ENCODE results near the gene MMADHC. TPM values are rescaled to one million over a fixed set of nuclear protein-coding genes. Genes with fewer than 3 reads are reported as not detected.

The MMADHC gene
- total and polyA plus RNA-seq, 2 donors from 2014 or later = 77.1 to 84.8 TPM

- intact Hi-C loops (cut with DNase I) = no loop called here
- Histone ChIP-seq H3K9ac (ENCODE audit: low read length in 3 of 3) (no peak overlapping the region), H3K4me3 (ENCODE audit: low read length in 3 of 3) (no peak overlapping the region), H3K9me3 (ENCODE audit: control insufficient read depth in 2 of 3, insufficient read depth in 1 of 3, low read length in 3 of 3) (no peaks in the 10 kb centered on the region), H3K27me3 (ENCODE audit: control insufficient read depth, insufficient read depth, low read length) (no peaks in the 10 kb centered on the region), H3K36me3 (ENCODE audit: control insufficient read depth in 2 of 3, insufficient read depth in 3 of 3, low read length in 3 of 3) (no peaks in the 10 kb centered on the region), H3K27ac (ENCODE audit: low read depth in 2 of 2, low read length in 2 of 2) (no peak overlapping the region), H3K4me1 (ENCODE audit: control insufficient read depth in 2 of 3, insufficient read depth in 2 of 3, low read depth in 1 of 3, low read length in 3 of 3) (no peaks in the 10 kb centered on the region)
- FAIRE-seq = no peak
- TF ChIP-seq CTCF (IDR thresholded peaks at IDR 0.05; ENCODE audit: borderline replicate concordance, extremely low read depth, insufficient read depth) = no peak
- DNase-seq = no peak
These were observed 26.1 kb upstream of the MMADHC start for GRCh38 chr2:149613704-149614103.

GRCh38 chr2:149612122-149612521, 24.5 kb upstream of the MMADHC start:
- H3K27me3 ChIP-seq (ENCODE audit: control insufficient read depth, insufficient read depth, low read length) = no peaks in the 10 kb centered on the region
- FAIRE-seq (no peak), DNase-seq (peak in 1 of 5 donors; percentile 24)
- TF ChIP-seq CTCF (IDR thresholded peaks at IDR 0.05; ENCODE audit: borderline replicate concordance, extremely low read depth, insufficient read depth) = no peak
- H3K4me1 ChIP-seq (ENCODE audit: control insufficient read depth in 2 of 3, insufficient read depth in 2 of 3, low read depth in 1 of 3, low read length in 3 of 3) = no peaks in the 10 kb centered on the region
- H3K36me3 ChIP-seq (ENCODE audit: control insufficient read depth in 2 of 3, insufficient read depth in 3 of 3, low read length in 3 of 3) = no peaks in the 10 kb centered on the region
- H3K9me3 ChIP-seq (ENCODE audit: control insufficient read depth in 2 of 3, insufficient read depth in 1 of 3, low read length in 3 of 3) = no peaks in the 10 kb centered on the region
- no peak overlapping the region for H3K27ac ChIP-seq (ENCODE audit: low read depth in 2 of 2, low read length in 2 of 2)
- H3K9ac ChIP-seq (ENCODE audit: low read length in 3 of 3) = no peak overlapping the region
- H3K4me3 ChIP-seq (ENCODE audit: low read length in 3 of 3) = no peak overlapping the region
- intact Hi-C loops (cut with DNase I) = no loop called here

- Histone ChIP-seq H3K9me3 (ENCODE audit: control insufficient read depth in 2 of 3, insufficient read depth in 1 of 3, low read length in 3 of 3) (no peaks in the 10 kb centered on the region), H3K9ac (ENCODE audit: low read length in 3 of 3) (no peak overlapping the region), H3K36me3 (ENCODE audit: control insufficient read depth in 2 of 3, insufficient read depth in 3 of 3, low read length in 3 of 3) (no peaks in the 10 kb centered on the region), H3K27ac (ENCODE audit: low read depth in 2 of 2, low read length in 2 of 2) (no peak overlapping the region), H3K4me3 (ENCODE audit: low read length in 3 of 3) (no peak overlapping the region), H3K27me3 (ENCODE audit: control insufficient read depth, insufficient read depth, low read length) (no peaks in the 10 kb centered on the region), H3K4me1 (ENCODE audit: control insufficient read depth in 2 of 3, insufficient read depth in 2 of 3, low read depth in 1 of 3, low read length in 3 of 3) (no peaks in the 10 kb centered on the region)
- intact Hi-C loops (cut with DNase I) = no loop called here
- TF ChIP-seq CTCF (IDR thresholded peaks at IDR 0.05; ENCODE audit: borderline replicate concordance, extremely low read depth, insufficient read depth) = no peak
- FAIRE-seq = no peak
- peak in 1 of 5 donors; percentile 21 for DNase-seq
These were observed 23.7 kb upstream of the MMADHC start for GRCh38 chr2:149611100-149611820.

Data from kidney (tissue), 14 donors.